ENCODE measurements around the gene LPAR6.

Gene LPAR6

GRCh38 chr13:48403151-48403631 is 9.7 kb downstream of the LPAR6 start:
- TF ChIP-seq CTCF (IDR thresholded peaks at IDR 0.05; ENCODE audit: low read depth, low read length, missing control alignments), result no peak
- no peak for DNase-seq (ENCODE audit: low read depth)
- H3K4me3 ChIP-seq (ENCODE audit: low read depth, low read length), result no peak overlapping the region

GRCh38 chr13:48402325-48402932 is 10.5 kb downstream of the LPAR6 start:
- H3K4me3 ChIP-seq (ENCODE audit: low read depth, low read length), result no peak overlapping the region
- TF ChIP-seq CTCF (IDR thresholded peaks at IDR 0.05; ENCODE audit: low read depth, low read length, missing control alignments), result no peak
- no peak for DNase-seq (ENCODE audit: low read depth)

- no peak for DNase-seq (ENCODE audit: low read depth)
- no peak overlapping the region for H3K4me3 ChIP-seq (ENCODE audit: low read depth, low read length)
- no peak for TF ChIP-seq CTCF (IDR thresholded peaks at IDR 0.05; ENCODE audit: low read depth, low read length, missing control alignments)
These were observed 11.4 kb downstream of the LPAR6 start for GRCh38 chr13:48401480-48401879.

- H3K4me3 ChIP-seq (ENCODE audit: low read depth, low read length), result no peak overlapping the region
- no peak for DNase-seq (ENCODE audit: low read depth)
- TF ChIP-seq CTCF (IDR thresholded peaks at IDR 0.05; ENCODE audit: low read depth, low read length, missing control alignments), result no peak
These were observed 12.0 kb downstream of the LPAR6 start for GRCh38 chr13:48400850-48401291.

- no peak for DNase-seq (ENCODE audit: low read depth)
- no peak overlapping the region for H3K4me3 ChIP-seq (ENCODE audit: low read depth, low read length)
- TF ChIP-seq CTCF (IDR thresholded peaks at IDR 0.05; ENCODE audit: low read depth, low read length, missing control alignments), result no peak
These were observed 12.7 kb downstream of the LPAR6 start for GRCh38 chr13:48400090-48400694.

GRCh38 chr13:48398450-48399095 is 14.3 kb downstream of the LPAR6 start:
- TF ChIP-seq CTCF (IDR thresholded peaks at IDR 0.05; ENCODE audit: low read depth, low read length, missing control alignments), result no peak
- DNase-seq (ENCODE audit: low read depth), result no peak
- H3K4me3 ChIP-seq (ENCODE audit: low read depth, low read length), result no peak overlapping the region

Data from GM12864 (cell line).